Prostate gland (tissue), 2 donors: ENCODE data around the gene KIAA0232.

Experiments used
- CTCF ChIP-seq, 4 experiments: fragments of 200-600 bp in 2 of 4; fragments of 450-650 bp in 2 of 4; sonication (generic) in 2 of 4; IDR thresholded peaks; 1 replicate in 3 of 4; 2 replicates in 1 of 4; pipeline ENCODE4 v1.5.1; 2016 to 2019; ENCODE audit warnings: antibody characterized with exemption in 4 of 4, mild to moderate bottlenecking in 2 of 4, moderate library complexity in 2 of 4
- POLR2A ChIP-seq: fragments of 450-650 bp; IDR thresholded peaks from one replicate; pipeline ENCODE4 v1.6.1; 2016; ENCODE audit warnings: antibody characterized with exemption, mild to moderate bottlenecking
- POLR2AphosphoS5 ChIP-seq: sonication (generic); formaldehyde crosslinking; IDR thresholded peaks from one replicate; pipeline ENCODE4 v1.6.1; 2017; ENCODE audit warnings: antibody characterized with exemption

- TF ChIP-seq POLR2A (no peak), POLR2AphosphoS5 (no peak), CTCF (IDR thresholded peaks at IDR 0.05) (no peak)
These were observed 69.4 kb downstream of the KIAA0232 start for GRCh38 chr4:6851962-6852361.
